Bronchial epithelial cell (primary cell): ENCODE measurements around the gene PRKD2. TPM values are rescaled to one million over a fixed set of nuclear protein-coding genes. Genes with fewer than 3 reads are reported as not detected.

ENCODE experiments used
- DNase-seq: peaks from one replicate; pipeline ENCODE4 v3.0.0-alpha.2; 2010; ENCODE audit warnings: low read depth
- FAIRE-seq: peaks from 2 replicates; lab custom pipeline; 2011; peaks lifted over from hg19 to GRCh38; lab: Jason Lieb, UNC
- H3K27me3 ChIP-seq: 2 replicates; pipeline ENCODE4 v1.5.1; 2011; ENCODE audit warnings: low read length; ENCODE audit not compliant: control insufficient read depth, insufficient read depth
- H3K36me3 ChIP-seq: 2 replicates; pipeline ENCODE4 v1.5.1; 2011; ENCODE audit warnings: low read length; ENCODE audit not compliant: control insufficient read depth, insufficient read depth
- H3K4me3 ChIP-seq: 2 replicates; pipeline ENCODE4 v1.5.1; 2011; ENCODE audit warnings: mild to moderate bottlenecking, low read depth, low read length, control low read depth
- total RNA-seq: library from RNA; depleted of rRNA; stranded (reverse); fragments of >200 nt; gene quantifications from 2 replicates; pipeline ENCODE4 v1.2.1, GENCODE V29; 2014
- TF ChIP-seq, protein P1 (sequence below): IDR thresholded peaks from 2 replicates; pipeline ENCODE4 v1.5.1; 2011; ENCODE audit warnings: mild to moderate bottlenecking, moderate library complexity, low read length, control low read depth, inconsistent platforms; ENCODE audit not compliant: insufficient read depth, severe bottlenecking

The PRKD2 gene
- total RNA-seq, 1 donor from 2014 or later: 24.5 TPM

- Histone ChIP-seq H3K36me3 (peaks cover 34% of the 10 kb centered on the region), H3K27me3 (no peaks in the 10 kb centered on the region), H3K4me3 (no peak overlapping the region)
- DNase-seq (no peak), FAIRE-seq (no peak)
- TF ChIP-seq, protein P1, sequence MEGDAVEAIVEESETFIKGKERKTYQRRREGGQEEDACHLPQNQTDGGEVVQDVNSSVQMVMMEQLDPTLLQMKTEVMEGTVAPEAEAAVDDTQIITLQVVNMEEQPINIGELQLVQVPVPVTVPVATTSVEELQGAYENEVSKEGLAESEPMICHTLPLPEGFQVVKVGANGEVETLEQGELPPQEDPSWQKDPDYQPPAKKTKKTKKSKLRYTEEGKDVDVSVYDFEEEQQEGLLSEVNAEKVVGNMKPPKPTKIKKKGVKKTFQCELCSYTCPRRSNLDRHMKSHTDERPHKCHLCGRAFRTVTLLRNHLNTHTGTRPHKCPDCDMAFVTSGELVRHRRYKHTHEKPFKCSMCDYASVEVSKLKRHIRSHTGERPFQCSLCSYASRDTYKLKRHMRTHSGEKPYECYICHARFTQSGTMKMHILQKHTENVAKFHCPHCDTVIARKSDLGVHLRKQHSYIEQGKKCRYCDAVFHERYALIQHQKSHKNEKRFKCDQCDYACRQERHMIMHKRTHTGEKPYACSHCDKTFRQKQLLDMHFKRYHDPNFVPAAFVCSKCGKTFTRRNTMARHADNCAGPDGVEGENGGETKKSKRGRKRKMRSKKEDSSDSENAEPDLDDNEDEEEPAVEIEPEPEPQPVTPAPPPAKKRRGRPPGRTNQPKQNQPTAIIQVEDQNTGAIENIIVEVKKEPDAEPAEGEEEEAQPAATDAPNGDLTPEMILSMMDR: no peak
These were observed 16.2 kb downstream of the PRKD2 start for GRCh38 chr19:46700704-46701103.

DNA sequence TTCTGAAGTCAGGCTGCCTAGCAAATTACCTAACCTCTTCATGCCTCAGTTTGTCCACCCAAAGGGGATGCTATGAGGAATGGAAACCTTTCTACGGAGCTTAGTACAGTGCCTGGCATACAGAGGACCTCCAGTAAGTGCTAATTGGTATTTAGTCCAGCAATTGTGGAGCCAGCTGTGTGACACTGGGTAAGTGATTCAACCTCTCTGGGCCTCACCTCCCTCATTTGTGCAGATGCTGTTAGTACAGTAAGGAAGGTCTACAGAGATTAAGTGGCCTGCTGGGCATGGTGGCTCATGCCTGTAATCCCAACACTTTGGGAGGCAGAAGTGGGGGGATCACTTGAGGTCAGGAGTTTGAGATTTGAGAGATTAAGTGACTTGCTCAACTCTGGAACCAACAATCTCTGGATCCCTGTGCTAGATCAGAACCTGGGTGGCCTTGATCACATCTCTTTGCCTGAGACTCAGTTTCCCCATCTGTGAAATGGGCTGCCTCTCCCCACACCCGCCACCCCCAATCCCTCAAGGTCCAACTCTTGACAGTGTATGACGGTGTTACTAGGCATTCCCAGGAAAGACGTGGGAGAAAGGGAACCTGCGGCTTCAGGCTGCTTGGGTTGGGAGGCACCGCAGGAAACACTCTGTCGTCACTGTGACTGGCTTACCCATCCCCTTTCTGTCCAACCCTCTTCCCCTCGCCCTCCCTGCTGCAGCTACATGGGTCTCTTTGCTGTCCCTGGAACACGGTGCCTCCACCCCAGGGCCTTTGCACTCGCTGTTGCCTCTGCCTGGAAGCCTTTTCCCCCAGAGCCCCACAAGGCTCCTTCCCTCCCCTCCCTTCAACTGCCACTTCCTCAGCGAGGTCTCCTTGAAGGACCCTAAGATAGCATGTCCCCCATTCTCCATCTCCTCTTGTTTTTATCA lies 18.3 kb downstream of the PRKD2 start:
- TF ChIP-seq, protein P1: no peak
- Histone ChIP-seq H3K4me3 (no peak overlapping the region), H3K27me3 (no peaks in the 10 kb centered on the region), H3K36me3 (peaks cover 38% of the 10 kb centered on the region)
- DNase-seq (no peak), FAIRE-seq (no peak)

DNA sequence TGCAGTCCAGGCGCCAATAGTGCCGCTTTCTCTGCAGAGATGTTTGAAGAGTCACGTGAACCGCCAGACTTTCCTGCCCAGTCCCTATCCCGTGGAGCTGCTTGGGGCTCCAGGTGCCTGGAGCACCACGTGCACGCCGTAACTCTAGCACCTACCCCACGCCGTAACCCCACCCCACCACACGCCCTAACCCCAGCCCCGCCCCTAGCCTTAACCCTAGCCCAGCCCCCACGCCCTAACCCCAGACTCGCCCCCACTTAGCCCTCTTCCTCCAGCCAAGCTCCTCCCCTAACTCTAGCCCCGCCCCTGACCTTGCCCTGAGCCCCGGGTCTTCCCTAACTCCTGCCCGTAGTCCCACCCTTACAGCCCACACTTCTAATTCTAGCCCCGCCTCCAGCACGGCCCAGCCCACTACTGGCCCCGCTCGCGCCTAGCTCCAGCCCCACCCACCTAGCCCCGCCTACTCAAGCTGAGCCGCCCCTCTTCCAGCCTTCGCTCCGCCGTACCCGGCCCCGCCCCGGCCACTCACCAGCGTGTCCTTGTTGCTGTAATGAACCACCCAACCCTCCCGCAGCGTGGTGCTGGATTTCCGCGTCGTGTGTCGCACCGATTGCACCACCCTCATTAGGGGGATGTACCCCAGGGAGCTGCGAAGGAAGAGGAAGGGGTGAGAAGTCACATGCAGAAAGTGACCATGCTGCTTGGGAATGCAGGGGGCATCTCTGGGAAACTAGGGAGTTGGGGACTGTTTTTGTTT lies 19.5 kb downstream of the PRKD2 start:
- DNase-seq: peak; percentile 64
- peaks cover 48% of the 10 kb centered on the region for H3K36me3 ChIP-seq
- FAIRE-seq: peak; percentile 23
- H3K4me3 ChIP-seq: no peak overlapping the region
- TF ChIP-seq, protein P1: no peak
- H3K27me3 ChIP-seq: no peaks in the 10 kb centered on the region

GRCh38 chr19:46696866-46697203 lies 20.1 kb downstream of the PRKD2 start:
- Histone ChIP-seq H3K36me3 (peaks cover 52% of the 10 kb centered on the region), H3K27me3 (no peaks in the 10 kb centered on the region), H3K4me3 (no peak overlapping the region)
- TF ChIP-seq, protein P1: no peak
- DNase-seq (no peak), FAIRE-seq (peak; percentile 75)

DNA sequence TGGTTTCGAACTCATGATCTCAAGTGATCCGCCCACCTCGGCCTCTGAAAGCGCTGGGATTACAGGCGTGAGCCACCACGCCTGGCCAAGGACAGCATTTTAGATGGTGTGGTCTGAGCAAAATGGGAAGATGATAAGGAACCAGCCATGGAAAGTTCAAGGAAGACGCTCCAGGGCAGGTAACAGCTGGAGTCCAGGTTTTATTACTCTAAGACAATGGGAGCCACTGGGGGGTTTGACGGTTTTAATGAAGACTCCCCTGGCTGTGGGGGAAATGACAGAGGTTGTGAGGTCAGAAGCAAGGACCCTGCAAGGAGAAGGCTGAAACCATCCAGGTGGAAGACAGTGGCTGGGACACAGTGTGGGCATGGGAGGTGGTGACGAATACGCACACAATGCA lies 20.9 kb downstream of the PRKD2 start:
- TF ChIP-seq, protein P1: no peak
- FAIRE-seq (no peak), DNase-seq (no peak)
- Histone ChIP-seq H3K27me3 (no peaks in the 10 kb centered on the region), H3K4me3 (no peak overlapping the region), H3K36me3 (peaks cover 54% of the 10 kb centered on the region)
